Stomach smooth muscle (tissue), 2 donors: Measurements from ENCODE around the gene ZNRF1.
"Not testable (repeated sequence)": the region's sequence is repeated elsewhere in the genome, so short reads cannot be mapped to it uniquely, and the experiment has no call there.

Experiments
- H3K27ac ChIP-seq: one replicate; pipeline ENCODE4 v1.7.0; 2013; ENCODE audit warnings: mild to moderate bottlenecking, low read length, inconsistent platforms
- H3K27me3 ChIP-seq, 2 donors: one replicate each; pipeline ENCODE4 v1.7.0; 2013; ENCODE audit warnings: low read length in 2 of 2; ENCODE audit not compliant: insufficient read depth in 2 of 2, control insufficient read depth in 1 of 2
- H3K36me3 ChIP-seq, 2 donors: one replicate each; pipeline ENCODE4 v1.7.0; 2013; ENCODE audit warnings: low read length in 2 of 2; ENCODE audit not compliant: control insufficient read depth in 2 of 2, insufficient read depth in 2 of 2
- H3K4me1 ChIP-seq: one replicate; pipeline ENCODE4 v1.7.0; 2013; ENCODE audit warnings: low read length; ENCODE audit not compliant: control insufficient read depth, insufficient read depth
- H3K4me3 ChIP-seq, 2 donors: one replicate each; pipeline ENCODE4 v1.7.0; 2013; ENCODE audit warnings: low read length in 2 of 2
- H3K9ac ChIP-seq, 2 donors: one replicate each; pipeline ENCODE4 v1.7.0; 2013; ENCODE audit warnings: low read length in 2 of 2, mild to moderate bottlenecking in 1 of 2
- H3K9me3 ChIP-seq, 2 donors: one replicate each; pipeline ENCODE4 v1.7.0; 2013; ENCODE audit warnings: low read length in 2 of 2; ENCODE audit not compliant: control insufficient read depth in 2 of 2
- donor health status: healthy.
- donor health status: Pancreatic carcinoma.

ZNRF1 gene

DNA sequence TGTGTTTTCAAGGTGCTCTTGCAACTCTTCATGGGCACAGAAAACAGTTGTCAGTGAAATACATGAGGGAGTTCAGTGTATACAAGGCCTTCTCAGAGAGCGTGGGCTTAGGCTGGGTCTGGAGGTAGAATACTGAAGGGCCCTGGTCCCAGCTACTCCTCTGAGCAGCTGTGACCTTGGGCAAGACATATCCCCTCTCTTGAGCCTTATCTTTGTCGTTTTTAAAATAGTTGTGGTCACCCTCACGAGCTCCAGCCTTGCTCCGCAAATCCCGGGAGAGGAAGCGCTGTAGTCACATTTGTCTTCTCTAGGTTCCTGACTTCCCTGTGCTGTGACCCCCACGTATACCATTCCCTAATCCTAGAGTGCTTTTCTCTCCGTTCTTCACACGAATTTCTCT lies 3.6 kb downstream of the ZNRF1 start:
- no peak overlapping the region for H3K27ac ChIP-seq
- no peaks in the 10 kb centered on the region for H3K27me3 ChIP-seq
- H3K36me3 ChIP-seq, result peaks cover 0 to 2% of the 10 kb centered on the region in 2 donors
- peaks cover 16% of the 10 kb centered on the region for H3K4me1 ChIP-seq
- no peak overlapping the region for H3K9ac ChIP-seq
- H3K9me3 ChIP-seq, result no peaks in the 10 kb centered on the region
- H3K4me3 ChIP-seq, result no peak overlapping the region

DNA sequence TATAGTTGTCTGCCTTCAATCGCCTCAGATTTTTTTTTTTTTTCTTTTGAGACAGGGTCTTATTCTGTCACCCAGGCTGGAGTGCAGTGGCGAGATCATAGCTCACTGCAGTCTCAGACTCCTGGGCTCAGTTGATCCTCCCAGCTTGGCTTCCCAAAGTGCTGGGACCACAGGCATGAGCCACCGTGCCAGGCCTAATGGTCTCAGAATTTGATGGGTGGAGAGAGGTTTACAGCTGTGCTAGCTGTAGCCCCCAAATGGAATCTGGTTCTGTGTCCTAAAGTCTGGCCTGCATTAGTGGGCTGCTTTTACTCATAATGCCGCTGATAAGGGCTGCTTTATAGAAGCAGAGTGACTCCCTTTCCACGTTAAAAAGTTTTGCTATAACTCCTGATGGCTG lies 5.1 kb downstream of the ZNRF1 start:
- no peaks in the 10 kb centered on the region for H3K9me3 ChIP-seq
- H3K27ac ChIP-seq, result no peak overlapping the region
- H3K9ac ChIP-seq, result no peak overlapping the region
- H3K36me3 ChIP-seq, result peaks cover 0 to 2% of the 10 kb centered on the region in 2 donors
- no peaks in the 10 kb centered on the region for H3K27me3 ChIP-seq
- peaks cover 16% of the 10 kb centered on the region for H3K4me1 ChIP-seq
- H3K4me3 ChIP-seq, result no peak overlapping the region

DNA sequence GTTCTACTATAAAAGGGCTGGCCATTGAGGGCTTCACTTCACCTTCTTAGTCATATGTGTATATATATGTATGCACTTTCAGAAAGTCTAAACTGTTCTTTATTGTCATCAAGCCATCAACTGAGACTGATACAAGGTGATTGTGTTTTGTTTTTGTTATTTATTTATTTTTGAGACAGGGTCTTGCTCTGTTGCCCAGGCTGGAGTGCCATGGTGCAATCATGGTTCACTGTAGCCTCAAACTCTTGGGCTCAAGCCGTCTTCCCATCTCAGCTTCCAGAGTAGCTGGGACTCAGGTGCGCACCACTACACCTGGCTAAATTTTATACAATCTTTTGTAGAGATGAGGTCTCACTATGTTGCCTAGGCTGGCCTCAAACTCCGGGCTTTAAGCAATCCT lies 5.6 kb downstream of the ZNRF1 start:
- Histone ChIP-seq H3K4me3 (no peak overlapping the region), H3K4me1 (peaks cover 16% of the 10 kb centered on the region), H3K36me3 (peaks cover 0 to 2% of the 10 kb centered on the region in 2 donors), H3K27me3 (no peaks in the 10 kb centered on the region), H3K9ac (no peak overlapping the region), H3K9me3 (no peaks in the 10 kb centered on the region), H3K27ac (no peak overlapping the region)

DNA sequence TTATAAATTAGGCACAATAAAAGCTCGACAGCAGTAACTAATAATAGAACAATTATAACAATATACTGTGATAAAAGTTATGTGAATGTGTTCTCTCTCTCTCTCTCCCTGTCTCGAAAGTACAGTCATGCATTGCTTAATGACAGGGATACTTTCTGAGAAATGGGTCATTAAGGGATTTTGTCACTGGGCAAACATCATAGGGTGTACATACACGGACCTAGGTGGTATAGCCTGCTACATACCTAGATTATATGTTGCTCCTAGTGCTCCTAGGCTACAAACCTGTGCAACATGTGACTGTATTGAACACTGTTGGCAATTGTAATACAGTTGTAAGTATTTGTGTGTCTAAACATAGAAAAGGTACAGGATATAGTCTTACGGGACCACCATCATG lies 6.9 kb downstream of the ZNRF1 start:
- H3K4me1 ChIP-seq, result peaks cover 4% of the 10 kb centered on the region
- H3K36me3 ChIP-seq, result peaks cover 0 to 2% of the 10 kb centered on the region in 2 donors
- H3K4me3 ChIP-seq, result no peak overlapping the region

DNA sequence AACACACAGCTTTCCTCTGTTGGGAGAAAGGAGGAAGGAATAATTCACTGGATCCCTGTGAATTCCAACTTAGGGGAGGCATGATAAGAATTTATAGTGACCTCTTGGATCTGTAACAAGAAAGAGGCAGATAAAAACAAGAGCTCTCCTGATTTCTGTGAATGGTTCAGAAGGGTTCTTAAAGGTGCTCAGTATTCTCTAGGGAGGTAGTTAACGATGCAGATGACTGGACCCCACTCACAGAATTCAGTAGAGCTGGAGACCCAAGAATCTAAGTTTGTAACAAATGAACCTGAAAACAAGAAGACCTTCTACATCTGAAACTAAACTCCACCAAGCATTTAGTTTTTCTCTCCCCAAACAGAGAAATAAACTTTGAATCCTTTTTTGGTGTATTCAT lies 8.6 kb downstream of the ZNRF1 start:
- Histone ChIP-seq H3K9ac (no peak overlapping the region), H3K27me3 (no peaks in the 10 kb centered on the region), H3K4me3 (no peak overlapping the region), H3K9me3 (no peaks in the 10 kb centered on the region), H3K4me1 (peaks cover 14% of the 10 kb centered on the region), H3K36me3 (peaks cover 0 to 2% of the 10 kb centered on the region in 2 donors), H3K27ac (no peak overlapping the region)

More for the DNA sequence above, 6.9 kb downstream of the ZNRF1 start:
- no peaks in the 10 kb centered on the region for H3K9me3 ChIP-seq
- no peak overlapping the region for H3K27ac ChIP-seq
- H3K27me3 ChIP-seq, result no peaks in the 10 kb centered on the region
- no peak overlapping the region for H3K9ac ChIP-seq

DNA sequence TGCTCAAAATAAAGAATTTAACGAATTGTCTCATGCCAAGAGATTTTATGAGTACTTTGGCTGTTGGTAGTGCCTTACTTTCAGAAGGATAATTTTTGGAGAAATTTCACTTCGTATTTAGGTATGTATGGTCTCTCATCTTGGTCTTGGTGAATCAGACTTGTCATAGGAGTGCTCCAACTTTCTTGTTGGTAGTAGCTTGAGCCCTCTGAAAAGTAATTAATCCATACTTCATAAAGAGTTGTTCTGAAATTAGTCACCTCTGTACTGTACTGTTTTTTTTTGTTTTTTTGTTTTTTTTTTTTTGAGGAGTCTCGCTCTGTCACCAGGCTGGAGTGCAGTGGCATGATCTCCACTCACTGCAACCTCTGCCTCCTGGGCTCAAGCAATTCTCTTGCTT lies 11.6 kb downstream of the ZNRF1 start:
- Histone ChIP-seq H3K4me3 (no peak overlapping the region), H3K27me3 (no peaks in the 10 kb centered on the region), H3K9me3 (no peaks in the 10 kb centered on the region), H3K9ac (no peak overlapping the region), H3K36me3 (no peaks in the 10 kb centered on the region), H3K4me1 (peaks cover 11% of the 10 kb centered on the region), H3K27ac (no peak overlapping the region)

DNA sequence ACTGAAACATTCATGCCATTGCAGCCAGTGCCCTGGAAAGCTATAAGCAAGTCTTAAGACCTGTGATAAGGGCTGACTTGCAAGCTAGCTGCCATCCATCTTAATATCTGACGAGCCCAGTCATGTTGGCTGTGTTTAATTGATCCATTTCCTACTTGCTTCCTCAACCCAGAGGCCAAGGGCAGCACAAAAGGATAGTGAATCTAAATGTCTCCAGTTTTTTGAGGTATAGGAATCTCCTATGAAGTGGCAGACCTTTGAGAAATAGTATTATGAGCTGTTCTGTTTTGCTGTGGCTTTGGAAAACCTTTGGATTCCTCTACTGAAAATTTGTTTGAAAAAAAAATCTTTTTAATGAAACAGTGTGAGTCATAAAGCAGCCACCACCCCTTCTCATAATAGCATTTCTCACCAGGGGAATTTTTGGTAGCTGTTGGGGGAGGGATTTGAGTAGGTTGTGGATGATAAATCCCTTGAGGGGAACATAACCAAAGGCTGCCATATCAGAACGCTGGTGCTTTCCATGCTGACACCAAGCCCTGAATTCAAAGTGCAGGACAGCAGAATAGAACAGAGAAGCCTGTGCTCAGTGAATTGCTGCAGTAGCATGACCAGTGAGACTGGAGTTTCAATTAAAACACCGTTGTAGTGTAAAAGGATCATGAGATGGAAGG lies 12.9 kb downstream of the ZNRF1 start:
- Histone ChIP-seq H3K9me3 (no peaks in the 10 kb centered on the region), H3K27ac (peak overlapping the region; percentile 72), H3K4me1 (peaks cover 11% of the 10 kb centered on the region), H3K9ac (peak overlapping the region; percentile 0 to 44), H3K4me3 (peak overlapping the region in 1 of 2 donors; percentile 22), H3K27me3 (no peaks in the 10 kb centered on the region), H3K36me3 (no peaks in the 10 kb centered on the region)

DNA sequence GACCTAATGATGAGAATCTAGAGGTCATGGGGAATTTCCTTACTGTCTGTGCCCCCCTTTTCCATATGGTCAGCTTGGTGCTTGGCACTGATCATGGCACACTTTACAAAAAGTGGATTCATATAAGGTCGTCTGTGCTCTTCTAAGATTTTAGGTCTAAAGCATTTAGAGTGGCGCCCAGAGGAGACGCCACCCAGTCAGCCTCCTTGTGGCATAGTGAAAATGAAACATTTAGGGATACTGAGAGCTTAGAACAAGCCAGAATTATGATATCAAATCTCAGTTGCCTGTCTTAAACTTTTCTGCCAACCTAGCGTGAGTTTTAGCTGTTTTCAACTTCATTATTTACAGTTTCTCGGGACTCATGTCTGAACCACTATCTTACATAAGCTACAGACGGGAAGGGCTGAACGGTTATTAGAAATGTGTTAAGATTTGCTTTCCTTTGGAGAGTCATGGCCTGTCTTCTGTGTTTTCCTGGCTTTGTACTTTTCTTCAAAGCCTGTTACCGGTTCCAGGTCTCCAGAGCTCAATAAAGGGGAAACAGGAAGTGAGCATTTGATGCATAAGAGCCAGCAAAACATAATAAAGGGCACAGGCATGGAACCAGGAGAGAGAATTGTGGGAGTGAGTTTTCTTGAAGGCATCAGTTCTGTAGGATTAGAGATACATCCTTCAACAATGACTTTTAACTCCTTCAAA lies 13.7 kb downstream of the ZNRF1 start:
- H3K36me3 ChIP-seq, result no peaks in the 10 kb centered on the region
- H3K27ac ChIP-seq, result peak overlapping the region; percentile 72
- H3K4me1 ChIP-seq, result peaks cover 11% of the 10 kb centered on the region
- no peaks in the 10 kb centered on the region for H3K9me3 ChIP-seq
- peak overlapping the region; percentile 22 to 34 for H3K4me3 ChIP-seq
- peak overlapping the region; percentile 0 to 44 for H3K9ac ChIP-seq
- H3K27me3 ChIP-seq, result no peaks in the 10 kb centered on the region

DNA sequence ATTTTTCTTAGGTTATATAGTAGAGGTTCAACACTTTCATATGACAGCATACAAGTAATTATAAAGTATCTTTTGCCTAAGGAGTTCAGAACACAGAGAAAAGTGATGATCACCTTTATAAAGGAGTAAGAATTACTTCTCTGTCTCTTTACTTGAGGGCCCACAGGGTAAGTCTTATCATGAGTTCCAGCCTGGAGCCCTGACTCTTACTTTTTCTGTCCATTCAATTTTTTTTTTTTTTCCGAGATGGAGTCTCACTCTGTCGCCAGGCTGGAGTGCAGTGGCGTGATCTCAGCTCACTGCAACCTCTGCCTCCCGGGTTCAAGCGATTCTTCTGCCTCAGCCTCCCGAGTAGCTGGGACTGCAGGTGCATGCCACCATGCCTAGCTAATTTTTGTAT lies 14.3 kb downstream of the ZNRF1 start:
- peak overlapping the region in 1 of 2 donors; percentile 34 for H3K4me3 ChIP-seq
- not testable (repeated sequence) for H3K9me3 ChIP-seq, H3K27me3 ChIP-seq, H3K36me3 ChIP-seq
- H3K27ac ChIP-seq, result peak overlapping the region; percentile 72
- H3K4me1 ChIP-seq, result peaks cover 11% of the 10 kb centered on the region
- H3K9ac ChIP-seq, result peak overlapping the region in 1 of 2 donors; percentile 44

DNA sequence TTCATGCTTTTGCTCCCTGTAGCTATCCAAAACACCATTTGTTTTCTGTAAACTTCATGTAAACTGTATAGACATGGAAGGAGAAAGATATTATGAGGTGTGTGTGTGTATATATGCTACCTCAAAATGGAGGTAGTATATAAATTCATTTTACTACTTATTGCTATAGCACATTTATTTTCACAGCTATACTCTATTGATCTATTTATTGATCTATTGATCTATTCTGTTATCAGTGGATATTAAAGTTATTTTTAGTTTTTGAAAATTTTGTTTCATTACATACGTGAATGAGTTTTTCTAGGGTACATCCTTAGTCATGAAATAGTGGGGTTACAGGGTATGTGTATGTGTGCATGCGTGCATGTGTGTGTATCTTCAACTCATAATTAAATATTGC lies 15.5 kb downstream of the ZNRF1 start:
- H3K27ac ChIP-seq, result no peak overlapping the region
- no peak overlapping the region for H3K9ac ChIP-seq
- H3K27me3 ChIP-seq, result no peaks in the 10 kb centered on the region
- H3K9me3 ChIP-seq, result no peaks in the 10 kb centered on the region
- no peak overlapping the region for H3K4me3 ChIP-seq
- H3K36me3 ChIP-seq, result no peaks in the 10 kb centered on the region
- peaks cover 11% of the 10 kb centered on the region for H3K4me1 ChIP-seq

DNA sequence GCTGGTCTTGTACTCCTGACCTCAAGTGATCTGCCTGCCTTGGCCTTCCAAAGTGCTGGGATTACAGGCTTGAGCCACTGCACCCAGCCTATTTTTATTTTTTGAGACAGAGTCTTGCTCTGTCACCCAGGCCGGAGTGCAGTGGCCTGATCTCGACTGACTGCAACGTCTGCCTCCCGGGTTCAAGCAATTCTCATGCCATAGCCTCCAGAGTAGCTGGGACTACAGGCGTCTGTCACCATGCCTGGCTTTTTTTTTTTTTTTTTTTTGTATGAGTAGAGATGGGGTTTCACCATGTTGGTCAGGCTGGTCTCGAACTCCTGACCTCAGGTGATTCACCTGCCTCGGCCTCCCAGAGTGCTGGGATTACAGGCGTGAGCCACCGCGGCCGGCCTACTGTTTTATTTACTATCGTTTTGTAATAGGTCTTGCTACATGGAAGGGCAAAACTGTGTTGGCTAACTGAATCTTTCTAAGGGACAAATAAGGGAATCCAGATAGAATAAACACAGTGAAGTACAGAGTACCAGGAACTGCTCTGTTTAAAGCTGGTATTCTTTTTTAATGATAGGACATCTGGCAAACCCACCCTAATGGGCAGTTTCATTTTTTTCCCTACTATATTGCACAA lies 17.7 kb downstream of the ZNRF1 start:
- H3K27ac ChIP-seq, H3K9ac ChIP-seq: not testable (repeated sequence)

More for the DNA sequence above, 17.7 kb downstream of the ZNRF1 start:
- not testable (repeated sequence) for H3K4me1 ChIP-seq, H3K36me3 ChIP-seq, H3K9me3 ChIP-seq, H3K27me3 ChIP-seq, H3K4me3 ChIP-seq
